Measurements from ENCODE around the gene NUP93.

DNA sequence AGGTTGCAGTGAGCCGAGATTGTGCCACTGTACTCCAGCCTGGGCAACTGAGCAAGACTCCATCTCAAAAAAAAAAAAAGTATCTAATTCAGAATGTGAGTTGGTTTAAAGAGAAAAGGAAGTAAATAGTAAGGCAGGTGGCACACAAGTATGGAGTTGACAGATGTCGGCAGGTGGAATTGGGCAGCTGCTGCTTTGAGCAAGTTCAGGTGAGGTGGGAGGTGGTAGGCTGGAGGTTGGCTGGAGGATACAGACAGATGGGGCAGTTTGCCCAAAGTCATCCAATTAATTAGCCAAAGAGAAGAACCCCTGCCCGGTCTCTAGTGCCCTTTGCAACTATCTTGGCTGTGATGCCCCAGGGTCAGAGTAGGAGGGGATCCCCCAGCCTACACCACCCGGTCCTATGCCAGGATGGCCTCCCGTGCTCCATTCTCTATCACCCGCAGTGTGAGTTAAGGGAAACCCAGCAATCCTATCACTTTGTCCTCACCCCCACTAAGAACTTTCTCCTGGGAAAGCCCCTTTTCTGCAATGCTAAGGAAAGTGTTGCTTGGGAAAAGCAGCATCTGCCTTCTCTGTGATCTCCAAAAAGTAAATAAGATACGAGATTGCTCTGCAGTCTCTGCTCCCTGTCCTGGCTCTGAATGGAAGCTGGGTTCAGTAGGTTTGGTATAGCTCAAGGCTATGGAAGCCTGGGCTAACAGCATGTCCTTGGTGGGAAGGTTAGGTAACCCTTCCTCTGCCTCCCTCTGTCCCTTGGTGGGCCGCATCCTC, 167.3 kb downstream of the NUP93 start:
- TF ChIP-seq ZNF274 (IDR thresholded peaks at IDR 0.05; ENCODE audit: low read depth, low read length) (no peak), YY1 (IDR thresholded peaks at IDR 0.05; ENCODE audit: insufficient read depth, insufficient read length) (no peak)
